GM12874 (cell line): ENCODE results near the gene ANAPC2.

ENCODE experiments used
- CTCF ChIP-seq: IDR thresholded peaks from 2 replicates; pipeline ENCODE4 v1.5.1; 2011; ENCODE audit warnings: low read depth, mild to moderate bottlenecking, control low read depth, low read length, moderate library complexity; ENCODE audit not compliant: insufficient read depth

ANAPC2 gene

GRCh38 chr9:137162505-137163364 is 25.6 kb downstream of the ANAPC2 start:
- TF ChIP-seq CTCF = no peak

GRCh38 chr9:137161558-137162486 is 26.5 kb downstream of the ANAPC2 start:
- no peak for TF ChIP-seq CTCF

GRCh38 chr9:137160716-137161557 is 27.4 kb downstream of the ANAPC2 start:
- no peak for TF ChIP-seq CTCF

GRCh38 chr9:137160054-137160425 is 28.3 kb downstream of the ANAPC2 start:
- no peak for TF ChIP-seq CTCF

GRCh38 chr9:137159105-137160053 is 29.0 kb downstream of the ANAPC2 start:
- TF ChIP-seq CTCF = no peak

GRCh38 chr9:137158625-137159024 is 29.7 kb downstream of the ANAPC2 start:
- no peak for TF ChIP-seq CTCF
